ENCODE measurements around the gene SLC6A20.

- TF ChIP-seq CTCF (conservative IDR thresholded peaks at IDR 0.05) = no peak
- TF ChIP-seq ZFX (IDR thresholded peaks at IDR 0.05) = no peak
Observed at GRCh38 chr3:45746777-45747622, 49.3 kb downstream of the SLC6A20 start.
